HepG2 (cell line): ENCODE data around the gene GNAZ. TPM values are rescaled to one million over a fixed set of nuclear protein-coding genes. Genes with fewer than 3 reads are reported as not detected.

Experiments used
- ATAC-seq: fragments of 200-7000 bp; cut with Tn5 transposase; 3 replicates; pipeline ENCODE4 v1.9.1; 2020; ENCODE audit warnings: mild to moderate bottlenecking, moderate library complexity
- BruUV-seq: library from RNA; stranded (reverse); fragments of 400-500 nt; replicated peaks from 2 replicates; lab custom pipeline; 2021; lab: Mats Ljungman, UMichigan
- CTCF ChIA-PET: fragments of 300-600 bp; formaldehyde crosslinking; extraction: SDS; loops from one replicate; lab custom pipeline; 2021; ENCODE audit warnings: low total read pairs, inconsistent platforms, low intra/inter-chr PET ratio; lab: Yijun Ruan, JAX
- POLR2A ChIA-PET: fragments of 350-600 bp; sonication (Branson Sonifier 250); formaldehyde crosslinking; loops from one replicate; lab custom pipeline; 2020; ENCODE audit warnings: antibody characterized with exemption, inconsistent platforms; lab: Yijun Ruan, JAX
- DNase-seq: peaks from one replicate; pipeline ENCODE4 v3.0.0-alpha.2; 2015; ENCODE audit warnings: low spot score
- FAIRE-seq: peaks from 3 replicates; lab custom pipeline; 2011; peaks lifted over from hg19 to GRCh38; lab: Jason Lieb, UNC
- H2AFZ ChIP-seq: one replicate; pipeline ENCODE4 v1.6.1; 2011; ENCODE audit warnings: low read length, inconsistent platforms
- H3K27ac ChIP-seq: fragments of 300-600 bp; 3 replicates; pipeline ENCODE4 v1.8.0; 2011; ENCODE audit warnings: mixed run types, mild to moderate bottlenecking, mixed read lengths, low read length, inconsistent platforms; ENCODE audit not compliant: insufficient read depth; ENCODE audit errors: extremely low read length
- H3K27me3 ChIP-seq, 2 experiments: fragments of 200-600 bp in 1 of 2; 2 replicates in 1 of 2; 3 replicates in 1 of 2; pipeline versions ENCODE4 v1.6.0 to v1.8.0; 2011; ENCODE audit warnings: low read length in 2 of 2, mild to moderate bottlenecking in 2 of 2, moderate library complexity in 2 of 2, inconsistent platforms in 1 of 2; ENCODE audit not compliant: insufficient read depth in 2 of 2, control insufficient read depth in 1 of 2
- H3K36me3 ChIP-seq, 2 experiments: fragments of 200-600 bp in 1 of 2; replicated peaks in 1 of 2; 2 replicates in 1 of 2; 3 replicates in 1 of 2; pipeline versions ENCODE4 v1.5.1 to v1.8.0; 2011; ENCODE audit warnings: low read length in 2 of 2, inconsistent platforms in 1 of 2; ENCODE audit not compliant: insufficient read depth in 2 of 2, control insufficient read depth in 1 of 2
- H3K4me1 ChIP-seq: 2 replicates; pipeline ENCODE4 v1.5.1; 2012; ENCODE audit warnings: low read length, inconsistent platforms; ENCODE audit not compliant: insufficient read depth
- H3K4me2 ChIP-seq: 2 replicates; pipeline ENCODE4 v1.6.0; 2011; ENCODE audit warnings: low read depth, low read length, inconsistent platforms
- H3K4me3 ChIP-seq, 3 experiments: fragments of 200-600 bp in 1 of 3; sonication (generic), shearing (Covaris generic) in 1 of 3; replicated peaks in 1 of 3; 2 replicates each; pipeline ENCODE4 v1.5.1; 2011 to 2016; ENCODE audit warnings: low read length in 3 of 3, inconsistent platforms in 2 of 3, low read depth in 2 of 3, mild to moderate bottlenecking in 2 of 3, control low read depth in 1 of 3, mixed read lengths in 1 of 3; ENCODE audit not compliant: insufficient read depth in 1 of 3
- H3K79me2 ChIP-seq: one replicate; pipeline ENCODE4 v1.6.1; 2011; ENCODE audit warnings: low read length, inconsistent platforms; ENCODE audit not compliant: insufficient read depth
- H3K9ac ChIP-seq: 2 replicates; pipeline ENCODE4 v1.6.0; 2011; ENCODE audit warnings: mild to moderate bottlenecking, low read depth, low read length, inconsistent platforms; ENCODE audit not compliant: insufficient read depth
- H3K9me3 ChIP-seq: 2 replicates; pipeline ENCODE4 v1.5.1; 2012; ENCODE audit warnings: mild to moderate bottlenecking, low read length
- H4K20me1 ChIP-seq: 2 replicates; pipeline ENCODE4 v1.6.0; 2011; ENCODE audit warnings: inconsistent platforms, mild to moderate bottlenecking, low read length, moderate library complexity; ENCODE audit not compliant: insufficient read depth
- CC2D1A ChIP-seq: sonication (generic); formaldehyde crosslinking; IDR thresholded peaks from 2 replicates; pipeline ENCODE4 v1.8.1; 2023; ENCODE audit warnings: mild to moderate bottlenecking, missing genetic modification reagents
- CEBPB ChIP-seq: IDR thresholded peaks from 2 replicates; pipeline ENCODE4 v1.6.1; 2011; ENCODE audit warnings: low read depth, low read length, improper control_type of control experiment, borderline replicate concordance
- CEBPG ChIP-seq: IDR thresholded peaks from 2 replicates; pipeline ENCODE4 v1.6.1; 2016
- HNF1B ChIP-seq: sonication (generic); formaldehyde crosslinking; IDR thresholded peaks from 2 replicates; pipeline ENCODE4 v1.5.1; 2020; ENCODE audit warnings: mild to moderate bottlenecking, moderate library complexity, missing genetic modification reagents
- IKZF4 ChIP-seq: sonication (generic); formaldehyde crosslinking; IDR thresholded peaks from 2 replicates; pipeline ENCODE4 v1.5.1; 2020; ENCODE audit warnings: borderline replicate concordance, mild to moderate bottlenecking, low read depth, missing genetic modification reagents; ENCODE audit errors: not compliant biosample characterization
- NFKBIZ ChIP-seq: IDR thresholded peaks from 2 replicates; pipeline ENCODE4 v1.6.1; 2018; ENCODE audit warnings: missing genetic modification reagents, missing compliant biosample characterization
- SMAD9 ChIP-seq: sonication (generic); formaldehyde crosslinking; IDR thresholded peaks from 2 replicates; pipeline ENCODE4 v1.5.1; 2020; ENCODE audit warnings: mild to moderate bottlenecking, missing genetic modification reagents
- TBX2 ChIP-seq: sonication (generic); formaldehyde crosslinking; IDR thresholded peaks from 2 replicates; pipeline ENCODE4 v1.5.0; 2020; ENCODE audit warnings: missing genetic modification reagents, mild to moderate bottlenecking, borderline replicate concordance
- ZFX ChIP-seq: sonication (generic); formaldehyde crosslinking; IDR thresholded peaks from 2 replicates; pipeline ENCODE4 v1.4.0; 2020; ENCODE audit warnings: mild to moderate bottlenecking, low read depth, missing genetic modification reagents, moderate library complexity
- ZNF558 ChIP-seq: sonication (generic); formaldehyde crosslinking; IDR thresholded peaks from 2 replicates; pipeline ENCODE4 v1.9.0; 2022; ENCODE audit warnings: mild to moderate bottlenecking, missing genetic modification reagents, borderline replicate concordance
- ZNF570 ChIP-seq: sonication (generic); formaldehyde crosslinking; IDR thresholded peaks from 2 replicates; pipeline ENCODE4 v1.4.0; 2020; ENCODE audit warnings: mild to moderate bottlenecking, missing genetic modification reagents, borderline replicate concordance
- WGBS: methylation state at CpG from one replicate; pipeline ENCODE4 v1.1.6; 2017; ENCODE audit warnings: low lambda C conversion rate; 5-methylcytosine and 5-hydroxymethylcytosine counted together
- in situ Hi-C: cut with HindIII; loops from 2 replicates; pipeline ENCODE4 v1.10.0; 2017; ENCODE audit warnings: low pct_unique_long_range_greater_than_20kb; ENCODE audit not compliant: extremely low pct_ligation_motif_present
- intact Hi-C: fragments of 100-400 bp; cut with micrococcal nuclease; formaldehyde crosslinking; loops from one replicate; pipeline ENCODE4 v1.10.0; 2022; ENCODE audit not compliant: unreplicated experiment
- polyA plus RNA-seq, 8 experiments: library from polyadenylated mRNA; depleted of rRNA in 3 of 8; stranded (reverse) in 7 of 8; unstranded in 1 of 8; fragments of >200 nt; fragmentation: Illumina TruSeq in 4 of 8; extraction: Trizol in 4 of 8; gene quantifications; 2 replicates each; pipeline versions ENCODE4 v1.2.1 to v1.2.3, GENCODE V29; 2011 to 2016; ENCODE audit warnings: low read depth in 4 of 8, missing spikeins in 1 of 8, mixed read lengths in 1 of 8; ENCODE audit not compliant: insufficient read depth in 1 of 8
- total RNA-seq, 5 experiments: library from RNA; depleted of rRNA; stranded (reverse); fragments of >200 nt; fragmentation: Illumina TruSeq; extraction: Trizol; gene quantifications; 2 replicates each; pipeline ENCODE4 v1.2.3, GENCODE V29; 2016; ENCODE audit warnings: low read depth in 1 of 5
- TF ChIP-seq, protein P1 (sequence below): sonication (generic); formaldehyde crosslinking; IDR thresholded peaks from 2 replicates; pipeline ENCODE4 v1.9.0; 2022; ENCODE audit warnings: low read depth, missing genetic modification reagents
- TF ChIP-seq, protein P2 (sequence below): sonication (generic); formaldehyde crosslinking; IDR thresholded peaks from 2 replicates; pipeline ENCODE4 v1.8.0; 2022; ENCODE audit warnings: missing genetic modification reagents, mild to moderate bottlenecking, moderate library complexity, borderline replicate concordance

The GNAZ gene
- total and polyA plus RNA-seq, 2 of the 13 experiments (the other 11 are each of a cell fraction or from before 2014, with no cell fraction given), result 11.4 to 22.3 TPM

- 46% methylated on average over 6 of the region's 6 CpGs for WGBS
- Histone ChIP-seq H3K27ac (peak overlapping the region; percentile 28), H3K36me3 (no peaks in the 10 kb centered on the region)
- BruUV-seq, result no TSS peak
- CTCF ChIA-PET, result no interaction called here
- ATAC-seq (no peak), DNase-seq (no peak)
- in situ Hi-C loops, result loop anchor here (25.0 kb wide), 1 partner anchor 412 kb away; no protein-coding TSS in a partner anchor
- POLR2A ChIA-PET, result interaction anchor here (0.7 kb wide), 1 partner anchor 9 kb away, joined by 3 read pairs; the partner anchor contains the start of gene RSPH14
- TF ChIP-seq ZFX (0 out of 2 replicates have a peak, but pooled peaks have one; percentile 15), CEBPG (CRISPR knock-in tag) (peak; percentile 72), CEBPB (peak; percentile 81), NFKBIZ (CRISPR knock-in tag) (no peak)
- TF ChIP-seq, protein P1, sequence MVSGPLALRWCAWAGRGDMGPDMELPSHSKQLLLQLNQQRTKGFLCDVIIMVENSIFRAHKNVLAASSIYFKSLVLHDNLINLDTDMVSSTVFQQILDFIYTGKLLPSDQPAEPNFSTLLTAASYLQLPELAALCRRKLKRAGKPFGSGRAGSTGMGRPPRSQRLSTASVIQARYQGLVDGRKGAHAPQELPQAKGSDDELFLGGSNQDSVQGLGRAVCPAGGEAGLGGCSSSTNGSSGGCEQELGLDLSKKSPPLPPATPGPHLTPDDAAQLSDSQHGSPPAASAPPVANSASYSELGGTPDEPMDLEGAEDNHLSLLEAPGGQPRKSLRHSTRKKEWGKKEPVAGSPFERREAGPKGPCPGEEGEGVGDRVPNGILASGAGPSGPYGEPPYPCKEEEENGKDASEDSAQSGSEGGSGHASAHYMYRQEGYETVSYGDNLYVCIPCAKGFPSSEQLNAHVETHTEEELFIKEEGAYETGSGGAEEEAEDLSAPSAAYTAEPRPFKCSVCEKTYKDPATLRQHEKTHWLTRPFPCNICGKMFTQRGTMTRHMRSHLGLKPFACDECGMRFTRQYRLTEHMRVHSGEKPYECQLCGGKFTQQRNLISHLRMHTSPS, result 0 out of 2 replicates have a peak, but pooled peaks have one; percentile 18
- TF ChIP-seq, all 625 proteins: peak for 4
- intact Hi-C loops, result no loop called here
- Histone ChIP-seq H3K4me1 (peaks cover 97% of the 10 kb centered on the region), H3K27me3 (no peaks in the 10 kb centered on the region; a peak in 1 of 5 replicates), H4K20me1 (no peaks in the 10 kb centered on the region), H3K4me2 (peak overlapping the region; percentile 48), H3K4me3 (no peak overlapping the region), H3K79me2 (no peaks in the 10 kb centered on the region), H3K9ac (no peak overlapping the region), H3K9me3 (no peaks in the 10 kb centered on the region), H2AFZ (no peak overlapping the region)
- no peak for FAIRE-seq
These were observed 80.4 kb downstream of the GNAZ start for GRCh38 chr22:23150762-23151161.

DNA sequence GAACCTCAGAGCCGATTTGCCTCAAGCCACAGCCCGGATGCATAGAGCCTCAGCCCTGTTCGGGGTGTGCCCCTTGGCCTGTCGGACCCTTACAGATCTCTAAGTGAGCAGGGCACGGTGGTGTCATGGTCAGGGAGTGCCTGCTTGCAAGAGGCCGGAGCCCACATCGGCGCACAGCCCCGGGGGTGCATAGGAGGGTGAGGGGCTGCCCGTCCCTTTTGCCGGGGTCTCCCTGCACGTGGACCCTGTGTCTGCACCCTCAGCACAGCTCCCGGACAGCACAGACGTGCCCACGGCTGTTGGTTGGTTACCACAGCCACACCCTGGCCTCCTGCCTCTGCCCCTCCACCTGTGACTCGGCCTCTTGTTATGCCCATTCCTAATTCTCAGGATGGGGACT is 81.5 kb downstream of the GNAZ start:
- H3K4me2 ChIP-seq, result peak overlapping the region; percentile 65; the same call in 1 of the 2 replicates
- no peaks in the 10 kb centered on the region for H3K36me3 ChIP-seq
- POLR2A ChIA-PET, result no interaction called here
- no peak for ATAC-seq
- CTCF ChIA-PET, result no interaction called here
- in situ Hi-C loops (loop anchor here (25.0 kb wide), 1 partner anchor 410 kb away; no protein-coding TSS in a partner anchor), intact Hi-C loops (no loop called here)
- H3K9me3 ChIP-seq, result no peaks in the 10 kb centered on the region
- H3K27ac ChIP-seq, result peak overlapping the region; percentile 79
- no peaks in the 10 kb centered on the region for H4K20me1 ChIP-seq
- no peak for DNase-seq
- no peak for FAIRE-seq
- H2AFZ ChIP-seq, result no peak overlapping the region
- H3K79me2 ChIP-seq, result no peaks in the 10 kb centered on the region
- H3K9ac ChIP-seq, result peak overlapping the region; percentile 11; the same call in 1 of the 2 replicates
- no peak overlapping the region for H3K4me3 ChIP-seq
- peaks cover 97% of the 10 kb centered on the region for H3K4me1 ChIP-seq
- 96% methylated on average over 4 of the region's 16 CpGs for WGBS
- H3K27me3 ChIP-seq, result no peaks in the 10 kb centered on the region; a peak in 1 of 5 replicates
- no TSS peak for BruUV-seq
- TF ChIP-seq HNF1B (CRISPR knock-in tag), result no peak
- TF ChIP-seq CC2D1A, result no peak
- no peak for TF ChIP-seq TBX2 (CRISPR knock-in tag)
- TF ChIP-seq, protein P2, sequence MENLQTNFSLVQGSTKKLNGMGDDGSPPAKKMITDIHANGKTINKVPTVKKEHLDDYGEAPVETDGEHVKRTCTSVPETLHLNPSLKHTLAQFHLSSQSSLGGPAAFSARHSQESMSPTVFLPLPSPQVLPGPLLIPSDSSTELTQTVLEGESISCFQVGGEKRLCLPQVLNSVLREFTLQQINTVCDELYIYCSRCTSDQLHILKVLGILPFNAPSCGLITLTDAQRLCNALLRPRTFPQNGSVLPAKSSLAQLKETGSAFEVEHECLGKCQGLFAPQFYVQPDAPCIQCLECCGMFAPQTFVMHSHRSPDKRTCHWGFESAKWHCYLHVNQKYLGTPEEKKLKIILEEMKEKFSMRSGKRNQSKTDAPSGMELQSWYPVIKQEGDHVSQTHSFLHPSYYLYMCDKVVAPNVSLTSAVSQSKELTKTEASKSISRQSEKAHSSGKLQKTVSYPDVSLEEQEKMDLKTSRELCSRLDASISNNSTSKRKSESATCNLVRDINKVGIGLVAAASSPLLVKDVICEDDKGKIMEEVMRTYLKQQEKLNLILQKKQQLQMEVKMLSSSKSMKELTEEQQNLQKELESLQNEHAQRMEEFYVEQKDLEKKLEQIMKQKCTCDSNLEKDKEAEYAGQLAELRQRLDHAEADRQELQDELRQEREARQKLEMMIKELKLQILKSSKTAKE (CRISPR knock-in tag), result no peak
- no peak for TF ChIP-seq SMAD9 (CRISPR knock-in tag)
- no peak for TF ChIP-seq IKZF4 (CRISPR knock-in tag)
- no peak for TF ChIP-seq ZNF558 (CRISPR knock-in tag)
- no peak for TF ChIP-seq ZNF570 (CRISPR knock-in tag)
